ENCODE measurements around the gene ADAMTSL1.

ADAMTSL1 gene

DNA sequence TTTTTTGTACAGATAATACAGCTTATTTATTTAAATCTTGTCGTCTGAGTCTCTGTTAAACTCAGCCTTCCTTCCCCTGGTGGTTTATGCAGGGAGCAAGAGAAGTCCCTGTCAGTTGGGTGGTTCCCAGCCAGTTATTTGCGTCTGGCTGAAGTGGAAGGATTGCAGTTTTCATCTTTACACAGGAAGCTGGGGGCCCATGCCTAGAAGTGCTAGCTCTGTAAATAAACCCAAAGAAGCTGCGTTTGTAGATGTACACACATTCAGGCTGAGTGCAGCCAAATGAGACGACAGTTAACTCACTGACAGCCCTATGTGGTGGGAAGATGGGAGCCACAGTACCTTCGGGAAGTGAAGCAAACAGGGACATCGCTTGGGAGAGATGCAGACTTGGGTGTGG, 437.0 kb downstream of the ADAMTSL1 start:
- H3K4me3 ChIP-seq (replicated peaks; ENCODE audit: insufficient read depth, low read length), result no peak overlapping the region
- no peaks in the 10 kb centered on the region for H3K27me3 ChIP-seq (ENCODE audit: insufficient read depth, poor library complexity, severe bottlenecking)
- H3K27ac ChIP-seq (replicated peaks), result no peak overlapping the region
- no peak for DNase-seq (ENCODE audit: low read depth in 1 of 2, low spot score in 1 of 2)
- TF ChIP-seq SPI1 (IDR thresholded peaks at IDR 0.05; ENCODE audit: borderline replicate concordance, low read depth), result no peak
- no peak for TF ChIP-seq POLR2AphosphoS5 (IDR thresholded peaks at IDR 0.05; ENCODE audit: low read depth)
- TF ChIP-seq GABPA (IDR thresholded peaks at IDR 0.05; ENCODE audit: low read depth), result no peak
- TF ChIP-seq, protein P1, sequence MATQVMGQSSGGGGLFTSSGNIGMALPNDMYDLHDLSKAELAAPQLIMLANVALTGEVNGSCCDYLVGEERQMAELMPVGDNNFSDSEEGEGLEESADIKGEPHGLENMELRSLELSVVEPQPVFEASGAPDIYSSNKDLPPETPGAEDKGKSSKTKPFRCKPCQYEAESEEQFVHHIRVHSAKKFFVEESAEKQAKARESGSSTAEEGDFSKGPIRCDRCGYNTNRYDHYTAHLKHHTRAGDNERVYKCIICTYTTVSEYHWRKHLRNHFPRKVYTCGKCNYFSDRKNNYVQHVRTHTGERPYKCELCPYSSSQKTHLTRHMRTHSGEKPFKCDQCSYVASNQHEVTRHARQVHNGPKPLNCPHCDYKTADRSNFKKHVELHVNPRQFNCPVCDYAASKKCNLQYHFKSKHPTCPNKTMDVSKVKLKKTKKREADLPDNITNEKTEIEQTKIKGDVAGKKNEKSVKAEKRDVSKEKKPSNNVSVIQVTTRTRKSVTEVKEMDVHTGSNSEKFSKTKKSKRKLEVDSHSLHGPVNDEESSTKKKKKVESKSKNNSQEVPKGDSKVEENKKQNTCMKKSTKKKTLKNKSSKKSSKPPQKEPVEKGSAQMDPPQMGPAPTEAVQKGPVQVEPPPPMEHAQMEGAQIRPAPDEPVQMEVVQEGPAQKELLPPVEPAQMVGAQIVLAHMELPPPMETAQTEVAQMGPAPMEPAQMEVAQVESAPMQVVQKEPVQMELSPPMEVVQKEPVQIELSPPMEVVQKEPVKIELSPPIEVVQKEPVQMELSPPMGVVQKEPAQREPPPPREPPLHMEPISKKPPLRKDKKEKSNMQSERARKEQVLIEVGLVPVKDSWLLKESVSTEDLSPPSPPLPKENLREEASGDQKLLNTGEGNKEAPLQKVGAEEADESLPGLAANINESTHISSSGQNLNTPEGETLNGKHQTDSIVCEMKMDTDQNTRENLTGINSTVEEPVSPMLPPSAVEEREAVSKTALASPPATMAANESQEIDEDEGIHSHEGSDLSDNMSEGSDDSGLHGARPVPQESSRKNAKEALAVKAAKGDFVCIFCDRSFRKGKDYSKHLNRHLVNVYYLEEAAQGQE (IDR thresholded peaks at IDR 0.05; ENCODE audit: insufficient replicate concordance, low read depth), result no peak
- TF ChIP-seq, protein P2, sequence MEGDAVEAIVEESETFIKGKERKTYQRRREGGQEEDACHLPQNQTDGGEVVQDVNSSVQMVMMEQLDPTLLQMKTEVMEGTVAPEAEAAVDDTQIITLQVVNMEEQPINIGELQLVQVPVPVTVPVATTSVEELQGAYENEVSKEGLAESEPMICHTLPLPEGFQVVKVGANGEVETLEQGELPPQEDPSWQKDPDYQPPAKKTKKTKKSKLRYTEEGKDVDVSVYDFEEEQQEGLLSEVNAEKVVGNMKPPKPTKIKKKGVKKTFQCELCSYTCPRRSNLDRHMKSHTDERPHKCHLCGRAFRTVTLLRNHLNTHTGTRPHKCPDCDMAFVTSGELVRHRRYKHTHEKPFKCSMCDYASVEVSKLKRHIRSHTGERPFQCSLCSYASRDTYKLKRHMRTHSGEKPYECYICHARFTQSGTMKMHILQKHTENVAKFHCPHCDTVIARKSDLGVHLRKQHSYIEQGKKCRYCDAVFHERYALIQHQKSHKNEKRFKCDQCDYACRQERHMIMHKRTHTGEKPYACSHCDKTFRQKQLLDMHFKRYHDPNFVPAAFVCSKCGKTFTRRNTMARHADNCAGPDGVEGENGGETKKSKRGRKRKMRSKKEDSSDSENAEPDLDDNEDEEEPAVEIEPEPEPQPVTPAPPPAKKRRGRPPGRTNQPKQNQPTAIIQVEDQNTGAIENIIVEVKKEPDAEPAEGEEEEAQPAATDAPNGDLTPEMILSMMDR (IDR thresholded peaks at IDR 0.05; ENCODE audit: insufficient read depth, low read length), result no peak

GRCh38 chr9:18911714-18912342, 437.9 kb downstream of the ADAMTSL1 start:
- TF ChIP-seq POLR2AphosphoS5 (IDR thresholded peaks at IDR 0.05; ENCODE audit: low read depth) (no peak), GABPA (IDR thresholded peaks at IDR 0.05; ENCODE audit: low read depth) (no peak), SPI1 (IDR thresholded peaks at IDR 0.05; ENCODE audit: borderline replicate concordance, low read depth) (no peak)
- TF ChIP-seq, protein P1 (IDR thresholded peaks at IDR 0.05; ENCODE audit: insufficient replicate concordance, low read depth), result no peak
- TF ChIP-seq, protein P2 (IDR thresholded peaks at IDR 0.05; ENCODE audit: insufficient read depth, low read length), result no peak
- no peaks in the 10 kb centered on the region for H3K27me3 ChIP-seq (ENCODE audit: insufficient read depth, poor library complexity, severe bottlenecking)
- H3K4me3 ChIP-seq (replicated peaks; ENCODE audit: insufficient read depth, low read length), result no peak overlapping the region
- no peak for DNase-seq (ENCODE audit: low read depth in 1 of 2, low spot score in 1 of 2)
- no peak overlapping the region for H3K27ac ChIP-seq (replicated peaks)

- Histone ChIP-seq H3K27me3 (ENCODE audit: insufficient read depth, poor library complexity, severe bottlenecking) (no peaks in the 10 kb centered on the region), H3K27ac (replicated peaks) (no peak overlapping the region), H3K4me3 (replicated peaks; ENCODE audit: insufficient read depth, low read length) (no peak overlapping the region)
- no peak for DNase-seq (ENCODE audit: low read depth in 1 of 2, low spot score in 1 of 2)
- TF ChIP-seq POLR2AphosphoS5 (IDR thresholded peaks at IDR 0.05; ENCODE audit: low read depth) (no peak), SPI1 (IDR thresholded peaks at IDR 0.05; ENCODE audit: borderline replicate concordance, low read depth) (no peak), GABPA (IDR thresholded peaks at IDR 0.05; ENCODE audit: low read depth) (no peak)
- TF ChIP-seq, protein P2 (IDR thresholded peaks at IDR 0.05; ENCODE audit: insufficient read depth, low read length), result no peak
- TF ChIP-seq, protein P1 (IDR thresholded peaks at IDR 0.05; ENCODE audit: insufficient replicate concordance, low read depth), result no peak
Measured at GRCh38 chr9:18920141-18921084, 446.5 kb downstream of the ADAMTSL1 start.

All from HL-60 (cell line).